Omental fat pad (tissue), 4 donors: Measurements from ENCODE around the gene ARHGEF11. TPM values are rescaled to one million over a fixed set of nuclear protein-coding genes. Genes with fewer than 3 reads are reported as not detected.
"Not testable (repeated sequence)": the region's sequence is repeated elsewhere in the genome, so short reads cannot be mapped to it uniquely, and the experiment has no call there.

Experiments used
- ATAC-seq: fragments of 150-250 bp; one replicate; pipeline ENCODE4 v1.9.1; 2016; ENCODE audit warnings: mild to moderate bottlenecking, moderate library complexity; ENCODE audit not compliant: low FRiP score
- DNase-seq: peaks from one replicate; pipeline ENCODE4 v3.0.0-alpha.2; 2019; ENCODE audit warnings: low spot score
- CTCF ChIP-seq, 3 donors: fragments of 450-650 bp; IDR thresholded peaks; one replicate each; pipeline ENCODE4 v1.5.1; 2016 to 2017; ENCODE audit warnings: antibody characterized with exemption in 3 of 3, mild to moderate bottlenecking in 3 of 3, moderate library complexity in 2 of 3
- total RNA-seq, 4 donors: library from RNA; depleted of rRNA; stranded (reverse); fragments of >200 nt; gene quantifications; one replicate each; pipeline ENCODE4 v1.1.0, GENCODE V29; 2016

The ARHGEF11 gene
- total RNA-seq, 4 donors from 2014 or later = 26.4 to 46.5 (median 35.6) TPM

GRCh38 chr1:157081707-157082106 lies 36.2 kb upstream of the ARHGEF11 start:
- DNase-seq (no peak), ATAC-seq (no peak)
- no peak for TF ChIP-seq CTCF (IDR thresholded peaks at IDR 0.05)

GRCh38 chr1:157080714-157081113 lies 35.2 kb upstream of the ARHGEF11 start:
- DNase-seq (no peak), ATAC-seq (no peak)
- no peak for TF ChIP-seq CTCF (IDR thresholded peaks at IDR 0.05)

GRCh38 chr1:157077394-157077793 lies 31.9 kb upstream of the ARHGEF11 start:
- no peak for ATAC-seq
- DNase-seq = no peak
- no peak for TF ChIP-seq CTCF (IDR thresholded peaks at IDR 0.05)

GRCh38 chr1:157073944-157074685 lies 28.6 kb upstream of the ARHGEF11 start:
- DNase-seq = peak; percentile 47
- ATAC-seq = no peak
- TF ChIP-seq CTCF (IDR thresholded peaks at IDR 0.05) = no peak

GRCh38 chr1:157069601-157070000 lies 24.1 kb upstream of the ARHGEF11 start:
- no peak for ATAC-seq
- DNase-seq = no peak
- TF ChIP-seq CTCF (IDR thresholded peaks at IDR 0.05) = no peak

GRCh38 chr1:157059241-157059640 lies 13.7 kb upstream of the ARHGEF11 start:
- DNase-seq, ATAC-seq: not testable (repeated sequence)

- DNase-seq (no peak), ATAC-seq (no peak)
- no peak for TF ChIP-seq CTCF (IDR thresholded peaks at IDR 0.05)
These were observed 10.7 kb upstream of the ARHGEF11 start for GRCh38 chr1:157056269-157056668.

GRCh38 chr1:157055729-157056128 lies 10.2 kb upstream of the ARHGEF11 start:
- not testable (repeated sequence) for ATAC-seq, DNase-seq
